GM18951 (cell line): Measurements from ENCODE around the gene ROR1.

ENCODE experiments used
- POLR2A ChIP-seq: IDR thresholded peaks from 4 replicates; pipeline ENCODE4 v1.6.1; 2011; ENCODE audit warnings: mild to moderate bottlenecking; ENCODE audit not compliant: insufficient read length, insufficient read depth; ENCODE audit errors: extremely low read depth
- in situ Hi-C: fragments of 300-500 bp; cut with MboI; formaldehyde crosslinking; loops from one replicate; pipeline ENCODE4 v1.12.0; 2022; ENCODE audit warnings: low sequenced_read_pairs, mixed read lengths, inconsistent platforms; ENCODE audit not compliant: unreplicated experiment

The ROR1 gene

GRCh38 chr1:64163970-64164369, 390.2 kb downstream of the ROR1 start:
- in situ Hi-C loops, result no loop called here

GRCh38 chr1:64166629-64167028, 392.8 kb downstream of the ROR1 start:
- in situ Hi-C loops, result no loop called here
- TF ChIP-seq POLR2A, result no peak

More at GRCh38 chr1:64163970-64164369, 390.2 kb downstream of the ROR1 start:
- TF ChIP-seq POLR2A, result no peak

GRCh38 chr1:64167176-64167575, 393.4 kb downstream of the ROR1 start:
- TF ChIP-seq POLR2A, result no peak
- in situ Hi-C loops, result no loop called here

GRCh38 chr1:64171246-64171645, 397.4 kb downstream of the ROR1 start:
- no peak for TF ChIP-seq POLR2A
- in situ Hi-C loops, result no loop called here

- TF ChIP-seq POLR2A, result no peak
- in situ Hi-C loops, result no loop called here
Observed at GRCh38 chr1:64171797-64172281, 398.0 kb downstream of the ROR1 start.

GRCh38 chr1:64172458-64172983, 398.7 kb downstream of the ROR1 start:
- in situ Hi-C loops, result no loop called here

GRCh38 chr1:64173336-64173940, 399.6 kb downstream of the ROR1 start:
- no peak for TF ChIP-seq POLR2A
- in situ Hi-C loops, result no loop called here

More at GRCh38 chr1:64172458-64172983, 398.7 kb downstream of the ROR1 start:
- TF ChIP-seq POLR2A, result no peak

- in situ Hi-C loops, result no loop called here
- TF ChIP-seq POLR2A, result no peak
Observed at GRCh38 chr1:64175639-64176038, 401.8 kb downstream of the ROR1 start.

GRCh38 chr1:64176659-64177058, 402.8 kb downstream of the ROR1 start:
- in situ Hi-C loops, result no loop called here
- TF ChIP-seq POLR2A, result no peak

GRCh38 chr1:64179588-64179987, 405.8 kb downstream of the ROR1 start:
- in situ Hi-C loops, result no loop called here
- no peak for TF ChIP-seq POLR2A

GRCh38 chr1:64182207-64182606, 408.4 kb downstream of the ROR1 start:
- no peak for TF ChIP-seq POLR2A
- in situ Hi-C loops, result no loop called here

GRCh38 chr1:64183395-64184002, 409.7 kb downstream of the ROR1 start:
- no peak for TF ChIP-seq POLR2A
- in situ Hi-C loops, result no loop called here

- no peak for TF ChIP-seq POLR2A
- in situ Hi-C loops, result no loop called here
Observed at GRCh38 chr1:64184003-64184440, 410.2 kb downstream of the ROR1 start.

- TF ChIP-seq POLR2A, result no peak
- in situ Hi-C loops, result no loop called here
Observed at GRCh38 chr1:64186138-64186897, 412.5 kb downstream of the ROR1 start.

GRCh38 chr1:64186898-64187280, 413.1 kb downstream of the ROR1 start:
- in situ Hi-C loops, result no loop called here
- TF ChIP-seq POLR2A, result no peak
